ENCODE measurements around the gene KBTBD12.

- TF ChIP-seq, protein P1, sequence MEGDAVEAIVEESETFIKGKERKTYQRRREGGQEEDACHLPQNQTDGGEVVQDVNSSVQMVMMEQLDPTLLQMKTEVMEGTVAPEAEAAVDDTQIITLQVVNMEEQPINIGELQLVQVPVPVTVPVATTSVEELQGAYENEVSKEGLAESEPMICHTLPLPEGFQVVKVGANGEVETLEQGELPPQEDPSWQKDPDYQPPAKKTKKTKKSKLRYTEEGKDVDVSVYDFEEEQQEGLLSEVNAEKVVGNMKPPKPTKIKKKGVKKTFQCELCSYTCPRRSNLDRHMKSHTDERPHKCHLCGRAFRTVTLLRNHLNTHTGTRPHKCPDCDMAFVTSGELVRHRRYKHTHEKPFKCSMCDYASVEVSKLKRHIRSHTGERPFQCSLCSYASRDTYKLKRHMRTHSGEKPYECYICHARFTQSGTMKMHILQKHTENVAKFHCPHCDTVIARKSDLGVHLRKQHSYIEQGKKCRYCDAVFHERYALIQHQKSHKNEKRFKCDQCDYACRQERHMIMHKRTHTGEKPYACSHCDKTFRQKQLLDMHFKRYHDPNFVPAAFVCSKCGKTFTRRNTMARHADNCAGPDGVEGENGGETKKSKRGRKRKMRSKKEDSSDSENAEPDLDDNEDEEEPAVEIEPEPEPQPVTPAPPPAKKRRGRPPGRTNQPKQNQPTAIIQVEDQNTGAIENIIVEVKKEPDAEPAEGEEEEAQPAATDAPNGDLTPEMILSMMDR (IDR thresholded peaks at IDR 0.05): peak; percentile 70
- no peak for TF ChIP-seq EZH2phosphoT487 (IDR thresholded peaks at IDR 0.05)
These were observed 56.0 kb downstream of the KBTBD12 start for GRCh38 chr3:127970966-127971592.
